NCI-H82 treated with DMSO at 0.1 percent for 48 hours (cell line): ENCODE measurements around the gene DDO.

Experiments used
- DNase-seq: peaks from one replicate; lab custom pipeline; 2025; ENCODE audit not compliant: unreplicated experiment; lab: John Stamatoyannopoulos, UW

DDO gene

DNA sequence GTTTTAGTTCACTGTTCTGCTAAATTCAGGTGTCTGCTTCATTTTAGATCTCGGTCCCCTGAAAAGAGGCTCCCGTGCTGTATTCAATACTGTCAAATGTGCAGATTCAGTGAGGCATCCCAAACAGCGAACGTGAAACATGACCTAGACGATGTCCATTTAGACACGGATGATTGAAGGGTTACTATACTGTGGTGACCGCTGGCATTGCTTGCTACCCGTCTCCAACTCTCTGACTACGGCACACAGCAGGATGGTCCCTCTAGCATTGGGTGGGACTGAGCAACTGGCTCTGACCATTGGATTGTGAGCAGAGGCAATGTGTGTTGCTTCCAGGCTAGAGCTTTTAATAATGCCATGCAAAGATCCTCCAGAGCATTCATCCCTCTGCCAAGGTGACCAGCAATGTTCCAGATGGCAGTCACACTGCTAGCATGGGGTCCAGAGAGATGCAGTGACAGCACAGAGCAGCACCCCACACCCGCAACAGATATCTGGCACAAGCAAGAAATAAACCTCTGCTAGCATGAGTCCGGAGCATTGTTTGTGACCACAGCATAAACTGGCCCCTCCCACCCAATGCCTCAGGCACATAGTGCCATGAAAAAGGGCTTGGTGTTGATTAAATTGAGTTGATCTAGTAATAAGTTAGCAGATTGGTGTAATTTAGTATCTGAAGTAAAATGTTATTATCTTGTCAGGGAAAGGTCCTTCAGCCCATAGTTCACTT lies 66.2 kb downstream of the DDO start:
- no peak for DNase-seq

DNA sequence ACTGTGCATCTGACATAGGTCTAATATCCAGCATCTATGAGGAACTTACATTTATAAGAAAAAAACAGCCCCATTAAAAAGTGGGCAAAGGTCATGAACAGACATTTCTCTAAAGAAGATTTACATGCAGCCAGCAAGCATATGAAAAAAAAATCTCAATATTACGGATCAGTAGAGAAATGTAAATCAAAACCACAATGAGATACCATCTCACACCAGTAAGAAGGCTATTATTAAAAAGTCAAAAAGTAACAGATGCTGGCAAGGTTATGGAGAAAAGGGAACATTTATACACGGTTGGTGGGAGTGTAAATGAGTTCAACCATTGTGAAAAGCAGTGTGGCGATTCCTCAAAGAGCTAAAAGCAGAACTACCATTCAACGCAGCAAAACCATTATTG lies 70.3 kb downstream of the DDO start:
- no peak for DNase-seq

DNA sequence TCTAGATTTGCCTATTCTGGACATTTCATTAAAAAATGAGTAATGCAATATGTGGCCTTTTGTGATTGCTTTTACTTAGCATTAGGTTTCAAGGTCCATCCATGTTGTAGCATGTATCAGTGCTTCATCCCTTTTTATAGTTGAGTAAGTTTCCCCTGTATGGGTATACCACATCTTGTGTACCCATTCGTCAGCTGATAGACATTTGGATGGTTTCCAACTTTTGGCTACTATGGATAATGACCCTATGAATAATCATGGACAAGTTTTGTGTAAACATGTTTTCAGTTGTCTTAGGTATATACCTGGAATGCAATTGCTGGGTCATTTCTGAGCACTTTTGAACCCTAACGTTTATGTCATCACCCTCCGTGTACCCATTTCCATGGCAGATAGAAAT lies 72.6 kb downstream of the DDO start:
- DNase-seq: no peak
